Smooth muscle cell (in vitro differentiated cells): ENCODE results near the gene FAM53C. TPM values are rescaled to one million over a fixed set of nuclear protein-coding genes. Genes with fewer than 3 reads are reported as not detected.

ENCODE experiments used
- DNase-seq: peaks from one replicate; lab custom pipeline; 2025; ENCODE audit not compliant: unreplicated experiment; lab: John Stamatoyannopoulos, UW
- H2AFZ ChIP-seq: fragments of 200-600 bp; sonication (generic); 2 replicates; pipeline ENCODE4 v1.6.0; 2016; ENCODE audit warnings: antibody characterized with exemption, low read depth, mild to moderate bottlenecking
- H3F3A ChIP-seq: fragments of 200-600 bp; sonication (generic); 2 replicates; pipeline ENCODE4 v1.6.0; 2017; ENCODE audit warnings: antibody characterized with exemption, low read depth
- H3K27ac ChIP-seq: fragments of 200-600 bp; sonication (generic); 2 replicates; pipeline ENCODE4 v1.5.1; 2016; ENCODE audit warnings: low read depth, mild to moderate bottlenecking
- H3K27me3 ChIP-seq: fragments of 200-600 bp; sonication (generic); 2 replicates; pipeline ENCODE4 v1.6.1; 2016; ENCODE audit warnings: low read depth, mild to moderate bottlenecking
- H3K36me3 ChIP-seq: fragments of 200-600 bp; sonication (generic); 2 replicates; pipeline ENCODE4 v1.5.1; 2016; ENCODE audit warnings: low read depth
- H3K4me1 ChIP-seq: fragments of 200-600 bp; sonication (generic); 2 replicates; pipeline ENCODE4 v1.5.1; 2016; ENCODE audit warnings: low read depth
- H3K4me2 ChIP-seq: fragments of 200-600 bp; sonication (generic); 2 replicates; pipeline ENCODE4 v1.6.0; 2016; ENCODE audit warnings: mild to moderate bottlenecking
- H3K4me3 ChIP-seq: fragments of 200-600 bp; sonication (generic); 2 replicates; pipeline ENCODE4 v1.5.1; 2016; ENCODE audit warnings: mild to moderate bottlenecking
- H3K79me2 ChIP-seq: fragments of 200-600 bp; sonication (generic); 2 replicates; pipeline ENCODE4 v1.6.0; 2016; ENCODE audit warnings: low read depth, mild to moderate bottlenecking
- H3K9ac ChIP-seq: fragments of 200-600 bp; sonication (generic); 2 replicates; pipeline ENCODE4 v1.6.0; 2016; ENCODE audit warnings: low read depth
- H3K9me3 ChIP-seq: fragments of 200-600 bp; sonication (generic); replicated peaks from 2 replicates; pipeline ENCODE4 v1.5.1; 2016; ENCODE audit warnings: low read depth
- H4K20me1 ChIP-seq: fragments of 200-600 bp; sonication (generic); 2 replicates; pipeline ENCODE4 v1.6.0; 2016; ENCODE audit warnings: low read depth
- CTCF ChIP-seq: fragments of 200-600 bp; sonication (generic); IDR thresholded peaks from 2 replicates; pipeline ENCODE4 v1.5.1; 2017; ENCODE audit warnings: borderline replicate concordance, mild to moderate bottlenecking, antibody characterized with exemption; ENCODE audit not compliant: insufficient read depth, poor library complexity, severe bottlenecking
- WGBS: methylation state at CpG from one replicate; pipeline ENCODE4 v1.1.7; 2016; ENCODE audit warnings: low lambda C conversion rate; 5-methylcytosine and 5-hydroxymethylcytosine counted together
- polyA plus RNA-seq: library from polyadenylated mRNA; unstranded; fragments of >200 nt; fragmentation: Nextera tagmentation; extraction: Ambion mirVana; gene quantifications from 2 replicates; pipeline ENCODE4 v1.2.1, GENCODE V29; 2016
- total RNA-seq: library from RNA; depleted of rRNA; stranded (reverse); fragments of >200 nt; gene quantifications from 2 replicates; pipeline ENCODE4 v1.2.3, GENCODE V29; 2014

FAM53C gene
- total and polyA plus RNA-seq, 2 experiments from 2014 or later, result 34.8 to 45.1 TPM

- no peaks in the 10 kb centered on the region for H3K36me3 ChIP-seq
- no peaks in the 10 kb centered on the region for H3K27me3 ChIP-seq
- H3F3A ChIP-seq, result no peaks in the 10 kb centered on the region
- H4K20me1 ChIP-seq, result peaks cover 100% of the 10 kb centered on the region
- H3K9ac ChIP-seq, result no peak overlapping the region
- 77% methylated on average over 4 of the region's 4 CpGs for WGBS
- H3K4me1 ChIP-seq, result no peaks in the 10 kb centered on the region
- peaks cover 100% of the 10 kb centered on the region for H3K79me2 ChIP-seq
- H3K4me3 ChIP-seq, result no peak overlapping the region
- no peak overlapping the region for H3K4me2 ChIP-seq
- DNase-seq, result no peak
- no peak overlapping the region for H3K27ac ChIP-seq
- no peak overlapping the region for H2AFZ ChIP-seq
- H3K9me3 ChIP-seq, result no peaks in the 10 kb centered on the region
- no peak for TF ChIP-seq CTCF
Measured at GRCh38 chr5:138366632-138367382, 28.7 kb downstream of the FAM53C start.

- DNase-seq, result no peak
- Histone ChIP-seq H3K9me3 (no peaks in the 10 kb centered on the region), H3K36me3 (no peaks in the 10 kb centered on the region), H3K79me2 (peaks cover 97% of the 10 kb centered on the region), H3K4me1 (no peaks in the 10 kb centered on the region), H3K27me3 (no peaks in the 10 kb centered on the region), H3K27ac (no peak overlapping the region), H4K20me1 (peaks cover 98% of the 10 kb centered on the region), H3K4me3 (no peak overlapping the region), H3F3A (no peaks in the 10 kb centered on the region), H3K9ac (no peak overlapping the region), H3K4me2 (no peak overlapping the region), H2AFZ (no peak overlapping the region)
- 90% methylated on average over 5 of the region's 5 CpGs for WGBS
- TF ChIP-seq CTCF, result no peak
Measured at GRCh38 chr5:138369261-138369660, 31.2 kb downstream of the FAM53C start.

GRCh38 chr5:138369706-138370105 is 31.6 kb downstream of the FAM53C start:
- Histone ChIP-seq H3F3A (no peaks in the 10 kb centered on the region), H2AFZ (no peak overlapping the region), H3K27me3 (no peaks in the 10 kb centered on the region), H4K20me1 (peaks cover 95% of the 10 kb centered on the region), H3K9me3 (no peaks in the 10 kb centered on the region), H3K4me1 (no peaks in the 10 kb centered on the region), H3K4me3 (no peak overlapping the region), H3K27ac (no peak overlapping the region), H3K4me2 (no peak overlapping the region), H3K9ac (no peak overlapping the region), H3K79me2 (peaks cover 92% of the 10 kb centered on the region), H3K36me3 (no peaks in the 10 kb centered on the region)
- no peak for TF ChIP-seq CTCF
- 82% methylated on average over 2 of the region's 2 CpGs for WGBS
- no peak for DNase-seq

- H2AFZ ChIP-seq, result no peak overlapping the region
- 95% methylated on average over 3 of the region's 3 CpGs for WGBS
- TF ChIP-seq CTCF, result no peak
- H3K27me3 ChIP-seq, result no peaks in the 10 kb centered on the region
- H3K79me2 ChIP-seq, result peaks cover 84% of the 10 kb centered on the region
- H3K9me3 ChIP-seq, result no peaks in the 10 kb centered on the region
- no peak overlapping the region for H3K4me3 ChIP-seq
- peaks cover 89% of the 10 kb centered on the region for H4K20me1 ChIP-seq
- H3K4me1 ChIP-seq, result no peaks in the 10 kb centered on the region
- no peak overlapping the region for H3K4me2 ChIP-seq
- no peak for DNase-seq
- H3K27ac ChIP-seq, result no peak overlapping the region
- no peaks in the 10 kb centered on the region for H3K36me3 ChIP-seq
- no peaks in the 10 kb centered on the region for H3F3A ChIP-seq
- no peak overlapping the region for H3K9ac ChIP-seq
Measured at GRCh38 chr5:138370537-138370936, 32.5 kb downstream of the FAM53C start.
